Tibial nerve (tissue), 4 donors: Measurements from ENCODE around the gene LRFN2. TPM values are rescaled to one million over a fixed set of nuclear protein-coding genes. Genes with fewer than 3 reads are reported as not detected.

Source experiments
- DNase-seq, 2 donors: peaks; one replicate each; pipeline ENCODE4 v3.0.0-alpha.2; 2019; ENCODE audit warnings: low spot score in 2 of 2
- H3K27ac ChIP-seq, 4 donors: fragments of 200-600 bp; sonication (generic) in 3 of 4; one replicate each; pipeline ENCODE4 v1.5.1; 2017 to 2019; ENCODE audit warnings: mild to moderate bottlenecking in 1 of 4
- H3K27me3 ChIP-seq, 2 donors: fragments of 200-600 bp; sonication (generic) in 1 of 2; one replicate each; pipeline versions ENCODE4 v1.5.1 to v1.6.0; 2017 to 2019
- H3K36me3 ChIP-seq, 3 donors: fragments of 200-600 bp; sonication (generic); one replicate each; pipeline ENCODE4 v1.5.1; 2018 to 2019
- H3K4me1 ChIP-seq, 4 donors: fragments of 200-600 bp; sonication (generic) in 3 of 4; one replicate each; pipeline ENCODE4 v1.5.1; 2017 to 2019
- H3K4me3 ChIP-seq, 4 donors: fragments of 200-600 bp; sonication (generic) in 3 of 4; one replicate each; pipeline ENCODE4 v1.5.1; 2017 to 2019; ENCODE audit warnings: mild to moderate bottlenecking in 1 of 4, moderate library complexity in 1 of 4
- H3K9me3 ChIP-seq, 4 donors: fragments of 200-600 bp; sonication (generic) in 3 of 4; one replicate each; pipeline ENCODE4 v1.5.1; 2017 to 2019
- EP300 ChIP-seq, 2 donors: sonication (generic); formaldehyde crosslinking; IDR thresholded peaks; one replicate each; pipeline ENCODE4 v1.6.1; 2017; ENCODE audit warnings: antibody characterized with exemption in 2 of 2, mild to moderate bottlenecking in 1 of 2
- POLR2A ChIP-seq, 2 donors: fragments of 450-650 bp; IDR thresholded peaks; one replicate each; pipeline ENCODE4 v1.6.1; 2017; ENCODE audit warnings: antibody characterized with exemption in 2 of 2, mild to moderate bottlenecking in 2 of 2, moderate library complexity in 2 of 2
- WGBS, 2 donors: methylation state at CpG; one replicate each; pipeline ENCODE4 v1.1.5; 2018; 5-methylcytosine and 5-hydroxymethylcytosine counted together
- total RNA-seq, 4 donors: library from RNA; depleted of rRNA; stranded (reverse); fragments of >200 nt; gene quantifications; one replicate each; pipeline ENCODE4 v1.1.0, GENCODE V29; 2016
- TF ChIP-seq, protein P1 (sequence below), 5 experiments: fragments of 200-600 bp in 3 of 5; fragments of 450-650 bp in 2 of 5; sonication (generic) in 3 of 5; IDR thresholded peaks; one replicate each; pipeline ENCODE4 v1.5.1; 2016 to 2019; ENCODE audit warnings: antibody characterized with exemption in 5 of 5, mild to moderate bottlenecking in 3 of 5, moderate library complexity in 2 of 5

Gene LRFN2
- total RNA-seq, 4 donors from 2014 or later: not detected

DNA sequence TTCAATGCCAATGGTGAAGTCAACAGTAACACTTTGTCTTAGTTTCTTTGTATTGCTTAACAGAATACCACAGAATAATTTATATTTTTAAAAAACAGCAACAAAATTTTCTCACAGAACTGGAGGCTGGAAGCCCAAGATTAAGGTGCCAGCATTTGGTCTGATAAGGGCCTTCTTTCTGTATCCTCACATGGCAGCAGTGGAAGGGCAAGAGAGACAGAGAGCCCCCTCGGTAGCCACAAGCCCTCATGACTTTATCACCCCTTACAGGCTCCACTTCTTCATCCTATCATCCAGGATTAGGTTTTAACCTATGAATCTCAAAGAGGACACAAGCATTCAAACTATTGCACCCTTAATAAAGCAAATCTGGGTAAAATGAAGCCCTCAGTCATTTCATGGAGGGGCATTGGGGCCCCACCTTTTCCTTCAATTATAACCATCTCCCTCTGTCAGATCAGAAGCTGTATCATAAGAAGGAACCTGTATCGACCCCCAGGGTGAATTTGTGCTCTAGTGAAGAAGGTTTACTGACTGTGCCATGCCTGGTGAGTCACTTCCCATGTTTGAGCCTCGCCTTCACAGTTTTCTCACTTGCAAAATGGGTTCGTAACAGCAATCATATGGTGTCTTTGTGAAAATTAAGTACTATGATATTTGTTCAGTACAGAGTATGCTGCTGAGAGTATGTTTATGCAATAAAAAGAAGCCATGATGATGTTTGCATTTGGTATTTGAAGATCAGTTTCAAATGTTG, 178.2 kb downstream of the LRFN2 start:
- Histone ChIP-seq H3K4me3 (no peak overlapping the region), H3K36me3 (no peaks in the 10 kb centered on the region), H3K9me3 (no peaks in the 10 kb centered on the region), H3K27me3 (no peaks in the 10 kb centered on the region), H3K4me1 (no peaks in the 10 kb centered on the region), H3K27ac (no peak overlapping the region)
- DNase-seq: no peak
- TF ChIP-seq POLR2A (IDR thresholded peaks at IDR 0.05) (no peak), EP300 (IDR thresholded peaks at IDR 0.05) (no peak)
- TF ChIP-seq, protein P1, sequence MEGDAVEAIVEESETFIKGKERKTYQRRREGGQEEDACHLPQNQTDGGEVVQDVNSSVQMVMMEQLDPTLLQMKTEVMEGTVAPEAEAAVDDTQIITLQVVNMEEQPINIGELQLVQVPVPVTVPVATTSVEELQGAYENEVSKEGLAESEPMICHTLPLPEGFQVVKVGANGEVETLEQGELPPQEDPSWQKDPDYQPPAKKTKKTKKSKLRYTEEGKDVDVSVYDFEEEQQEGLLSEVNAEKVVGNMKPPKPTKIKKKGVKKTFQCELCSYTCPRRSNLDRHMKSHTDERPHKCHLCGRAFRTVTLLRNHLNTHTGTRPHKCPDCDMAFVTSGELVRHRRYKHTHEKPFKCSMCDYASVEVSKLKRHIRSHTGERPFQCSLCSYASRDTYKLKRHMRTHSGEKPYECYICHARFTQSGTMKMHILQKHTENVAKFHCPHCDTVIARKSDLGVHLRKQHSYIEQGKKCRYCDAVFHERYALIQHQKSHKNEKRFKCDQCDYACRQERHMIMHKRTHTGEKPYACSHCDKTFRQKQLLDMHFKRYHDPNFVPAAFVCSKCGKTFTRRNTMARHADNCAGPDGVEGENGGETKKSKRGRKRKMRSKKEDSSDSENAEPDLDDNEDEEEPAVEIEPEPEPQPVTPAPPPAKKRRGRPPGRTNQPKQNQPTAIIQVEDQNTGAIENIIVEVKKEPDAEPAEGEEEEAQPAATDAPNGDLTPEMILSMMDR (IDR thresholded peaks at IDR 0.05): no peak
- 77 to 81% methylated on average over 4 of the region's 4 CpGs for WGBS, 2 donors

DNA sequence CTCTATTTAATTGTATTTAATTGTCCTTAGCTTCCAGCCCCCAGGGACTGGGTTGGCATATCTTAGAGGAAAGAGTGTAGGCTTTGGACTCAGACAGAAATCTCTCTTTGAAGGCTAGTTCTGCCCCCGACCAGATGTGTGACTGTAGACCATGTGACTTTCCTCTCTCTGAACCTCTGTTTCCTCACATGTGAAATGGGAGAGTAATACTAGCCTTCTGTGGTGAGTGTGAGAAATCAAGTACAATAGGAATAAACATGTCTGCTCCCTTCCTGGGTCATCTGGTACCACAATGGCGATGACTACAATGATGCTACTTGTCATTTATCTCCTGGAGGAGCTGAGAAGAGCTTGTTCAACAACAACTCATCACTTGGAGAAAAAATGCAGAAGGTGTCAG, 179.9 kb downstream of the LRFN2 start:
- WGBS, 2 donors: 45 to 62% methylated on average over 2 of the region's 2 CpGs
- Histone ChIP-seq H3K27ac (no peak overlapping the region), H3K4me1 (no peaks in the 10 kb centered on the region), H3K36me3 (no peaks in the 10 kb centered on the region), H3K4me3 (no peak overlapping the region), H3K27me3 (no peaks in the 10 kb centered on the region), H3K9me3 (no peaks in the 10 kb centered on the region)
- no peak for TF ChIP-seq POLR2A (IDR thresholded peaks at IDR 0.05)
- no peak for TF ChIP-seq EP300 (IDR thresholded peaks at IDR 0.05)
- TF ChIP-seq, protein P1 (IDR thresholded peaks at IDR 0.05): no peak
- no peak for DNase-seq

DNA sequence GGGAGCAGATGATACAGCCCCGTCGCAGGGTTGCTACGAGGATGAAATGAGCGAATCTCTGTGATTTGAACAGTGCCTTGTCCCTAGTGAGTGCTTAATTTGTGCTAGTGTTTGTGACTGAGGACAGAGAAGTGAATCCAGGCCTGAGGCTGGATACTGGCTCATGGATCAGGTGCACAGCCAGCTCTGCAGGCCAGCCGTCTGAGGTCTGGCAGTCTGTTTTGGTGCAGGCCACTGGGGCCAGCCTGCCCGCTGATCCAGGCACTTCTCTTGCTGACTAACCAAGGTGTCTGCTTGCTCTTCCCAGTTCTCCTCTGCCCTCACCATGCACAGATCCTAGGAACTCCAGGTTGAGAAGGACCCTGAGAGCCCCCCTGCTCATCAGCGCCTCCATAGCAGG, 181.0 kb downstream of the LRFN2 start:
- Histone ChIP-seq H3K4me1 (no peaks in the 10 kb centered on the region), H3K9me3 (no peaks in the 10 kb centered on the region), H3K27ac (no peak overlapping the region), H3K27me3 (no peaks in the 10 kb centered on the region), H3K4me3 (no peak overlapping the region), H3K36me3 (no peaks in the 10 kb centered on the region)
- TF ChIP-seq EP300 (IDR thresholded peaks at IDR 0.05) (no peak), POLR2A (IDR thresholded peaks at IDR 0.05) (no peak)
- TF ChIP-seq, protein P1 (IDR thresholded peaks at IDR 0.05): no peak
- WGBS, 2 donors: 91 to 96% methylated on average over 5 to 7 of the region's 7 CpGs
- no peak for DNase-seq

DNA sequence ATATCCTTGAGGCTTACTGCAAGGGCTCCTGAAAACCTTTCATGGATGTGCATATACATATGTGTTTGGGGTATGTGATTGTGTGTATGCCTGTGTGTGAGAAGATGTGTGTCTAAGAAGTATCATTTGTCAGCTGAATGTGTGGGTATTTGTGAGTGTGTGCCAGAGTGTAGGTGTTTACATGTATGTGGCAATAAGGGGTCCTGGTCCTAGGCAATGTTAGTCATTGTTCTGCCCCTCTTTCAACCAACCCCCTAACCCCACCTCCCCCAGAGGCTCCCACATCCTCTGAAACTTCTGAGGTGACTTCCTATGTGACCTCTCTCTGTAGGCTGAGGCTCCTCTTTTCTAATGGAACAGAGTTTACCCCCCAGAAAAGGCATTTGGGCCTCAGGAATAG, 186.4 kb downstream of the LRFN2 start:
- H3K9me3 ChIP-seq: no peaks in the 10 kb centered on the region
- no peak overlapping the region for H3K27ac ChIP-seq
- no peaks in the 10 kb centered on the region for H3K36me3 ChIP-seq
- no peak overlapping the region for H3K4me3 ChIP-seq
- no peak for DNase-seq
- no peaks in the 10 kb centered on the region for H3K4me1 ChIP-seq
- no peaks in the 10 kb centered on the region for H3K27me3 ChIP-seq
- TF ChIP-seq POLR2A (IDR thresholded peaks at IDR 0.05) (no peak), EP300 (IDR thresholded peaks at IDR 0.05) (no peak)
- TF ChIP-seq, protein P1 (IDR thresholded peaks at IDR 0.05): no peak

DNA sequence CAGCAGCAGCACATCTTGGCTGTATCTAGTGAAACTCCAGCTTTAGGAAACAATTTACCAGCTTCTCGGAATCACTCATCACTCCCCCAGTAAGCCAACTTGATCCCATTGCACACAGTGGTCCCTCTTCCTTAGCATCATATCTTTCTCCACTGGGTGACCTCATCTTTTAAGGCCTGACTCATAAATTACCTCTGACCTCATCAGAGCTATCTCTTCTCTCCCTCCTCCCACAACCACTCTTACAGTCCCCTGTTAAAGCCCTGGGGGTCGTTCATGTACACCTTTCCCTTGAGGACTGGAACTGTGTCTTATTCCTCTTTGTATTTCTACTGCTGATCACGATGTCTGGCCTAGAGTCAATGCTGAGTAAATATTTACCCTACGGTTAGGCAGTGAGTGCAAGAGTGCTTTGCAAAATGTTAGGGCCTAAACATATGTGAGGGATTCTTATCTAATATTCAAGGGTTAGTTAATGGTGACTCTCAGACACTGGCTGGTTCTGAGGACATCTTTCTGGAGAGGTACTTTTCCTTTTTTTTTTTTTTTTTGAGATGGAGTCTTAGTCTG, 187.2 kb downstream of the LRFN2 start:
- H3K4me3 ChIP-seq: no peak overlapping the region
- TF ChIP-seq, protein P1 (IDR thresholded peaks at IDR 0.05): no peak
- TF ChIP-seq EP300 (IDR thresholded peaks at IDR 0.05) (no peak), POLR2A (IDR thresholded peaks at IDR 0.05) (no peak)
- no peak overlapping the region for H3K27ac ChIP-seq
- H3K27me3 ChIP-seq: no peaks in the 10 kb centered on the region
- no peaks in the 10 kb centered on the region for H3K36me3 ChIP-seq
- no peaks in the 10 kb centered on the region for H3K9me3 ChIP-seq
- WGBS, 2 donors: 64 to 66% methylated on average over 4 of the region's 4 CpGs
- no peak for DNase-seq
- H3K4me1 ChIP-seq: no peaks in the 10 kb centered on the region
